Spleen (tissue), 7 donors: ENCODE measurements around the gene ELAVL3.

Experiments used
- POLR2AphosphoS5 ChIP-seq, 3 donors: sonication (generic); formaldehyde crosslinking; IDR thresholded peaks; one replicate each; pipeline ENCODE4 v1.5.1; 2017; ENCODE audit warnings: antibody characterized with exemption in 3 of 3
- TF ChIP-seq, protein P1 (sequence below), 11 experiments: fragments of 200-600 bp in 7 of 11; fragments of 450-650 bp in 4 of 11; sonication (generic) in 4 of 11; IDR thresholded peaks in 8 of 11; conservative IDR thresholded peaks in 3 of 11; 1 replicate in 7 of 11; 2 replicates in 4 of 11; pipeline versions ENCODE4 v1.4.0 to v1.8.0; 2016 to 2021; ENCODE audit warnings: antibody characterized with exemption in 11 of 11, inconsistent platforms in 4 of 11, mild to moderate bottlenecking in 1 of 11
- donor health status: DM: no; HTN: no; CAD: no; lungs with moderate emphysema.
- donor health status: DM: no; HTN: no; CAD: no.
- donor health status: DM: no; HTN: no; CAD: no.

DNA sequence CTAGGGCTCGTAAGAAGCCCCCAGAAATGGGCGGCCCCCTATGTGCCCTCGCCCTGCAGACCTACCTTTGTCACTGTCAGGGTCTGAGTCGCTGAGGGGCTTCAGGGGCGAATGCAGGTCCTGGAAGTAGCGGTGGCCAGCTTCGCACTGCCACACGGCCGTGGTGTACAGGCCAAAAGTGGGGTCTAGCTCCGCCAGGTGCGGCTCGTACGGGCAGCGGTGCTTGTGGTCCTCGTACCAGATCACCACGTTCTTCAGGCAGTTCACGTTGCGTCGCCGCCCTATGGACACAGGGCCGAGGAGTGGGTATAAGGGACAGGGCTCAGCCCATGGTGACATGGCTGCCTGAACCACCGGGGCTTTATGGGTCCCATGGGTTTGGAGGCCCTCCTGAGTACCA is 15.0 kb upstream of the ELAVL3 start:
- TF ChIP-seq, protein P1, sequence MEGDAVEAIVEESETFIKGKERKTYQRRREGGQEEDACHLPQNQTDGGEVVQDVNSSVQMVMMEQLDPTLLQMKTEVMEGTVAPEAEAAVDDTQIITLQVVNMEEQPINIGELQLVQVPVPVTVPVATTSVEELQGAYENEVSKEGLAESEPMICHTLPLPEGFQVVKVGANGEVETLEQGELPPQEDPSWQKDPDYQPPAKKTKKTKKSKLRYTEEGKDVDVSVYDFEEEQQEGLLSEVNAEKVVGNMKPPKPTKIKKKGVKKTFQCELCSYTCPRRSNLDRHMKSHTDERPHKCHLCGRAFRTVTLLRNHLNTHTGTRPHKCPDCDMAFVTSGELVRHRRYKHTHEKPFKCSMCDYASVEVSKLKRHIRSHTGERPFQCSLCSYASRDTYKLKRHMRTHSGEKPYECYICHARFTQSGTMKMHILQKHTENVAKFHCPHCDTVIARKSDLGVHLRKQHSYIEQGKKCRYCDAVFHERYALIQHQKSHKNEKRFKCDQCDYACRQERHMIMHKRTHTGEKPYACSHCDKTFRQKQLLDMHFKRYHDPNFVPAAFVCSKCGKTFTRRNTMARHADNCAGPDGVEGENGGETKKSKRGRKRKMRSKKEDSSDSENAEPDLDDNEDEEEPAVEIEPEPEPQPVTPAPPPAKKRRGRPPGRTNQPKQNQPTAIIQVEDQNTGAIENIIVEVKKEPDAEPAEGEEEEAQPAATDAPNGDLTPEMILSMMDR (IDR thresholded peaks at IDR 0.05 in 8 of 11, conservative IDR thresholded peaks at IDR 0.05 in 3 of 11), result no peak
- no peak for TF ChIP-seq POLR2AphosphoS5 (IDR thresholded peaks at IDR 0.05)
